ENCODE measurements around the gene CDH6. TPM values are rescaled to one million over a fixed set of nuclear protein-coding genes. Genes with fewer than 3 reads are reported as not detected.

Gene CDH6
- polyA plus RNA-seq, 1 of the 3 experiments (the other 2 are of a cell fraction), result 1.1 TPM

GRCh38 chr5:31148959-31149475, 44.5 kb upstream of the CDH6 start:
- no peaks in the 10 kb centered on the region for H3K9me3 ChIP-seq
- no peaks in the 10 kb centered on the region for H4K20me1 ChIP-seq (ENCODE audit: insufficient read depth)
- H3K27me3 ChIP-seq (ENCODE audit: insufficient read depth), result no peaks in the 10 kb centered on the region; the same call in 1 of the 2 replicates
- H3K36me3 ChIP-seq (replicated peaks in 1 of 2; ENCODE audit: control insufficient read depth in 1 of 2, insufficient read depth in 2 of 2, low read length in 1 of 2), result no peaks in the 10 kb centered on the region
- POLR2A ChIA-PET, result no interaction called here
- no peak overlapping the region for H3K9ac ChIP-seq
- CTCF ChIA-PET, result no interaction called here
- no peak for DNase-seq
- H2AFZ ChIP-seq (ENCODE audit: low read depth), result no peak overlapping the region
- no peaks in the 10 kb centered on the region for H3K4me1 ChIP-seq (ENCODE audit: control insufficient read depth in 1 of 2, insufficient read depth in 2 of 2, low read depth in 1 of 2, low read length in 1 of 2)
- 0% methylated on average over 2 of the region's 2 CpGs for WGBS (ENCODE audit: low lambda C conversion rate)
- H3K4me3 ChIP-seq (ENCODE audit: low read depth in 2 of 2, low read length in 1 of 2), result no peak overlapping the region
- H3F3A ChIP-seq (replicated peaks; ENCODE audit: insufficient read depth), result no peaks in the 10 kb centered on the region
- no peak overlapping the region for H3K27ac ChIP-seq (ENCODE audit: low read depth in 2 of 2, low read length in 1 of 2)
- no peaks in the 10 kb centered on the region for H3K9me2 ChIP-seq
- H3K79me2 ChIP-seq (ENCODE audit: insufficient read depth), result no peaks in the 10 kb centered on the region
- TF ChIP-seq, protein P1, sequence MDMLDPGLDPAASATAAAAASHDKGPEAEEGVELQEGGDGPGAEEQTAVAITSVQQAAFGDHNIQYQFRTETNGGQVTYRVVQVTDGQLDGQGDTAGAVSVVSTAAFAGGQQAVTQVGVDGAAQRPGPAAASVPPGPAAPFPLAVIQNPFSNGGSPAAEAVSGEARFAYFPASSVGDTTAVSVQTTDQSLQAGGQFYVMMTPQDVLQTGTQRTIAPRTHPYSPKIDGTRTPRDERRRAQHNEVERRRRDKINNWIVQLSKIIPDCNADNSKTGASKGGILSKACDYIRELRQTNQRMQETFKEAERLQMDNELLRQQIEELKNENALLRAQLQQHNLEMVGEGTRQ (IDR thresholded peaks at IDR 0.05; ENCODE audit: borderline replicate concordance, low read depth, low read length), result no peak
- TF ChIP-seq, protein P2, sequence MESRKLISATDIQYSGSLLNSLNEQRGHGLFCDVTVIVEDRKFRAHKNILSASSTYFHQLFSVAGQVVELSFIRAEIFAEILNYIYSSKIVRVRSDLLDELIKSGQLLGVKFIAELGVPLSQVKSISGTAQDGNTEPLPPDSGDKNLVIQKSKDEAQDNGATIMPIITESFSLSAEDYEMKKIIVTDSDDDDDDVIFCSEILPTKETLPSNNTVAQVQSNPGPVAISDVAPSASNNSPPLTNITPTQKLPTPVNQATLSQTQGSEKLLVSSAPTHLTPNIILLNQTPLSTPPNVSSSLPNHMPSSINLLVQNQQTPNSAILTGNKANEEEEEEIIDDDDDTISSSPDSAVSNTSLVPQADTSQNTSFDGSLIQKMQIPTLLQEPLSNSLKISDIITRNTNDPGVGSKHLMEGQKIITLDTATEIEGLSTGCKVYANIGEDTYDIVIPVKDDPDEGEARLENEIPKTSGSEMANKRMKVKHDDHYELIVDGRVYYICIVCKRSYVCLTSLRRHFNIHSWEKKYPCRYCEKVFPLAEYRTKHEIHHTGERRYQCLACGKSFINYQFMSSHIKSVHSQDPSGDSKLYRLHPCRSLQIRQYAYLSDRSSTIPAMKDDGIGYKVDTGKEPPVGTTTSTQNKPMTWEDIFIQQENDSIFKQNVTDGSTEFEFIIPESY (IDR thresholded peaks at IDR 0.05; ENCODE audit: borderline replicate concordance, low read depth), result no peak
- TF ChIP-seq MEF2A (IDR thresholded peaks at IDR 0.05; ENCODE audit: borderline replicate concordance, low read depth), result no peak
- TF ChIP-seq, protein P3, sequence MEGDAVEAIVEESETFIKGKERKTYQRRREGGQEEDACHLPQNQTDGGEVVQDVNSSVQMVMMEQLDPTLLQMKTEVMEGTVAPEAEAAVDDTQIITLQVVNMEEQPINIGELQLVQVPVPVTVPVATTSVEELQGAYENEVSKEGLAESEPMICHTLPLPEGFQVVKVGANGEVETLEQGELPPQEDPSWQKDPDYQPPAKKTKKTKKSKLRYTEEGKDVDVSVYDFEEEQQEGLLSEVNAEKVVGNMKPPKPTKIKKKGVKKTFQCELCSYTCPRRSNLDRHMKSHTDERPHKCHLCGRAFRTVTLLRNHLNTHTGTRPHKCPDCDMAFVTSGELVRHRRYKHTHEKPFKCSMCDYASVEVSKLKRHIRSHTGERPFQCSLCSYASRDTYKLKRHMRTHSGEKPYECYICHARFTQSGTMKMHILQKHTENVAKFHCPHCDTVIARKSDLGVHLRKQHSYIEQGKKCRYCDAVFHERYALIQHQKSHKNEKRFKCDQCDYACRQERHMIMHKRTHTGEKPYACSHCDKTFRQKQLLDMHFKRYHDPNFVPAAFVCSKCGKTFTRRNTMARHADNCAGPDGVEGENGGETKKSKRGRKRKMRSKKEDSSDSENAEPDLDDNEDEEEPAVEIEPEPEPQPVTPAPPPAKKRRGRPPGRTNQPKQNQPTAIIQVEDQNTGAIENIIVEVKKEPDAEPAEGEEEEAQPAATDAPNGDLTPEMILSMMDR (IDR thresholded peaks at IDR 0.05), result no peak
- no peak for TF ChIP-seq FOXM1 (IDR thresholded peaks at IDR 0.05; ENCODE audit: low read depth)
- no peak for TF ChIP-seq JUND (IDR thresholded peaks at IDR 0.05)
- TF ChIP-seq NFIC (IDR thresholded peaks at IDR 0.05; ENCODE audit: borderline replicate concordance), result no peak
- TF ChIP-seq SMC3 (IDR thresholded peaks at IDR 0.05; ENCODE audit: low read depth, low read length), result no peak
- no peak for TF ChIP-seq EP300 (IDR thresholded peaks at IDR 0.05; ENCODE audit: borderline replicate concordance in 1 of 2, low read depth in 1 of 2, low read length in 1 of 2)
- TF ChIP-seq RAD21 (IDR thresholded peaks at IDR 0.05; ENCODE audit: low read length), result no peak
- no peak for TF ChIP-seq TAF1 (IDR thresholded peaks at IDR 0.05; ENCODE audit: borderline replicate concordance, low read depth, low read length)
- no peak for TF ChIP-seq NRF1 (IDR thresholded peaks at IDR 0.05; ENCODE audit: low read depth, low read length)
- no peak overlapping the region for H3K4me2 ChIP-seq

DNA sequence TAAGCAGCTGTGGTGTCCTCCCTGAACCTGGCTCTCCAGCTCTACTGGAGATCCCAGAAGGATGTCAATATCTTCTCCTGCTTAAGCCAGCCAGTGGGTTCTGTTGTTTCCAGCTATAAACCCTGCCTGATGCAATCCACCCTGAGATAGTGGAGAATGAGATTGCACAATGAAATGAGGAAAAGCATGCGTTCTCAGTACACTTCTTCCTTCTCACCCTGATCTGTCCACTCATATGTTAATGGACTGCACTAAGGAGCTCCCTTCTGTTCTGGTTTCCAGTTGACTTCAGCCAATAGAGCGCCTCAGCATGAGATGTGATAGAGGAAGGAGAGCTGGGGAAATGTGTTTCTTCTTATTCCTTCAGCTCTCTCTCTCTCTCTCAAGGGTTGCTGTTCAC, 40.0 kb upstream of the CDH6 start:
- Histone ChIP-seq H3K27ac (ENCODE audit: low read depth in 2 of 2, low read length in 1 of 2) (no peak overlapping the region), H3K4me3 (ENCODE audit: low read depth in 2 of 2, low read length in 1 of 2) (no peak overlapping the region), H3F3A (replicated peaks; ENCODE audit: insufficient read depth) (no peaks in the 10 kb centered on the region), H3K27me3 (ENCODE audit: insufficient read depth) (peaks cover 6% of the 10 kb centered on the region; the same call in 1 of the 2 replicates), H3K9me3 (no peaks in the 10 kb centered on the region), H2AFZ (ENCODE audit: low read depth) (no peak overlapping the region), H3K9me2 (no peaks in the 10 kb centered on the region), H3K36me3 (replicated peaks in 1 of 2; ENCODE audit: control insufficient read depth in 1 of 2, insufficient read depth in 2 of 2, low read length in 1 of 2) (no peaks in the 10 kb centered on the region), H3K4me1 (ENCODE audit: control insufficient read depth in 1 of 2, insufficient read depth in 2 of 2, low read depth in 1 of 2, low read length in 1 of 2) (no peaks in the 10 kb centered on the region; a peak in 1 of 4 replicates), H3K4me2 (no peak overlapping the region), H4K20me1 (ENCODE audit: insufficient read depth) (no peaks in the 10 kb centered on the region), H3K9ac (no peak overlapping the region), H3K79me2 (ENCODE audit: insufficient read depth) (no peaks in the 10 kb centered on the region)
- DNase-seq, result no peak
- 17% methylated on average over 2 of the region's 2 CpGs for WGBS (ENCODE audit: low lambda C conversion rate)
- ChIA-PET CTCF (interaction anchor here (2.3 kb wide), 1 partner anchor 33 kb away, joined by 7 read pairs; no protein-coding TSS in a partner anchor), POLR2A (no interaction called here)
- TF ChIP-seq, protein P4, sequence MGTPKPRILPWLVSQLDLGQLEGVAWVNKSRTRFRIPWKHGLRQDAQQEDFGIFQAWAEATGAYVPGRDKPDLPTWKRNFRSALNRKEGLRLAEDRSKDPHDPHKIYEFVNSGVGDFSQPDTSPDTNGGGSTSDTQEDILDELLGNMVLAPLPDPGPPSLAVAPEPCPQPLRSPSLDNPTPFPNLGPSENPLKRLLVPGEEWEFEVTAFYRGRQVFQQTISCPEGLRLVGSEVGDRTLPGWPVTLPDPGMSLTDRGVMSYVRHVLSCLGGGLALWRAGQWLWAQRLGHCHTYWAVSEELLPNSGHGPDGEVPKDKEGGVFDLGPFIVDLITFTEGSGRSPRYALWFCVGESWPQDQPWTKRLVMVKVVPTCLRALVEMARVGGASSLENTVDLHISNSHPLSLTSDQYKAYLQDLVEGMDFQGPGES (IDR thresholded peaks at IDR 0.05; ENCODE audit: low read depth, low read length), result no peak
- TF ChIP-seq TCF12 (IDR thresholded peaks at IDR 0.05) (no peak), FOXM1 (IDR thresholded peaks at IDR 0.05; ENCODE audit: low read depth) (no peak), NRF1 (IDR thresholded peaks at IDR 0.05; ENCODE audit: low read depth, low read length) (no peak), TEAD4 (IDR thresholded peaks at IDR 0.05; ENCODE audit: borderline replicate concordance, insufficient read depth) (no peak), MEF2A (IDR thresholded peaks at IDR 0.05; ENCODE audit: borderline replicate concordance, low read depth) (no peak), RFX5 (IDR thresholded peaks at IDR 0.05; ENCODE audit: low read length) (no peak), RAD21 (IDR thresholded peaks at IDR 0.05; ENCODE audit: low read length) (no peak), RXRA (IDR thresholded peaks at IDR 0.05; ENCODE audit: borderline replicate concordance, low read depth) (no peak)
- TF ChIP-seq, protein P5, sequence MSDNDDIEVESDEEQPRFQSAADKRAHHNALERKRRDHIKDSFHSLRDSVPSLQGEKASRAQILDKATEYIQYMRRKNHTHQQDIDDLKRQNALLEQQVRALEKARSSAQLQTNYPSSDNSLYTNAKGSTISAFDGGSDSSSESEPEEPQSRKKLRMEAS (IDR thresholded peaks at IDR 0.05; ENCODE audit: low read depth), result no peak
- TF ChIP-seq, protein P3 (IDR thresholded peaks at IDR 0.05), result no peak
